ENCODE results near the gene S100A2. TPM values are rescaled to one million over a fixed set of nuclear protein-coding genes. Genes with fewer than 3 reads are reported as not detected.
"Not testable (repeated sequence)": the region's sequence is repeated elsewhere in the genome, so short reads cannot be mapped to it uniquely, and the experiment has no call there.

Gene S100A2
- total RNA-seq, 1 donor from 2014 or later = 24.8 TPM

DNA sequence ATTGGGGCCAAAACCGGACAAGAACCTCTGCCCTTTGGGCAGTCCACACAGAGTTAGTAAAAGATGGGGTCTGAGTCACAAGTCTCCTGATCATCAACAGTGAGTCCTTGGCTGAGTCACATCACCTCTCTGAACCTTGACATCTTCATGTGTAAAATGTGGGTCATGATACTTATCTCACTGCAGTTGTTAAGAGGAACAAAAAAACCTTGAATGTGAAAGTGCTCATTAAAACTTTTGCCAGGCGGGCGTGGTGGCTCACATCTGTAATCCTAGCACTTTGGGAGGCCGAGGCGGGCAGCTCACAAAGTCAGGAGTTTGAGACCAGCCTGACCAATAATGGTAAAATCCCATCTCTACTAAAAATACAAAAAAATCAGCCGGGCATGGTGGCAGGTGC, 31.6 kb upstream of the S100A2 start:
- TF ChIP-seq, protein P1, sequence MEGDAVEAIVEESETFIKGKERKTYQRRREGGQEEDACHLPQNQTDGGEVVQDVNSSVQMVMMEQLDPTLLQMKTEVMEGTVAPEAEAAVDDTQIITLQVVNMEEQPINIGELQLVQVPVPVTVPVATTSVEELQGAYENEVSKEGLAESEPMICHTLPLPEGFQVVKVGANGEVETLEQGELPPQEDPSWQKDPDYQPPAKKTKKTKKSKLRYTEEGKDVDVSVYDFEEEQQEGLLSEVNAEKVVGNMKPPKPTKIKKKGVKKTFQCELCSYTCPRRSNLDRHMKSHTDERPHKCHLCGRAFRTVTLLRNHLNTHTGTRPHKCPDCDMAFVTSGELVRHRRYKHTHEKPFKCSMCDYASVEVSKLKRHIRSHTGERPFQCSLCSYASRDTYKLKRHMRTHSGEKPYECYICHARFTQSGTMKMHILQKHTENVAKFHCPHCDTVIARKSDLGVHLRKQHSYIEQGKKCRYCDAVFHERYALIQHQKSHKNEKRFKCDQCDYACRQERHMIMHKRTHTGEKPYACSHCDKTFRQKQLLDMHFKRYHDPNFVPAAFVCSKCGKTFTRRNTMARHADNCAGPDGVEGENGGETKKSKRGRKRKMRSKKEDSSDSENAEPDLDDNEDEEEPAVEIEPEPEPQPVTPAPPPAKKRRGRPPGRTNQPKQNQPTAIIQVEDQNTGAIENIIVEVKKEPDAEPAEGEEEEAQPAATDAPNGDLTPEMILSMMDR (conservative IDR thresholded peaks at IDR 0.05; ENCODE audit: low read depth, low read length) = no peak
- H3K4me3 ChIP-seq (ENCODE audit: low read depth, low read length) = no peak overlapping the region
- DNase-seq (ENCODE audit: low read depth) = peak; percentile 64

DNA sequence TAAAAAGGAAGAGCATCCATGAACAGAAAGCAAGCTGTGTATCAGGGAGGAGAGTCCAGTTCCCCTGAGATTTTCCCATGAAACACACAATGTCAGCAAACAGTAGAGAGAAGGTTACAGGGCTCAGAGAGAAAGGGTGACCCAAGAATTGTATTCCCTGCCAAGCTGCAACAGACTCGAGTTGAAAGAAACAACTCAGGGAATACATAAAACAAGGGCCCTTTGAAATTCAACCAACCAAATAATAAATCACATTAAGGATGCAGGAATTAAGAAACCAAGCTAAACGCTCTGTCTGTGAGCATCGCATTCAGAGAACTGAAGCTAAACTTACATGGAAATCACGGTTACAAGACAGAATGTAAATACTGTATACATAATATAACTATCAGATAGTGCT, 27.1 kb upstream of the S100A2 start:
- no peak overlapping the region for H3K4me3 ChIP-seq (ENCODE audit: low read depth, low read length)
- no peak for DNase-seq (ENCODE audit: low read depth)
- TF ChIP-seq, protein P1 (conservative IDR thresholded peaks at IDR 0.05; ENCODE audit: low read depth, low read length) = no peak

DNA sequence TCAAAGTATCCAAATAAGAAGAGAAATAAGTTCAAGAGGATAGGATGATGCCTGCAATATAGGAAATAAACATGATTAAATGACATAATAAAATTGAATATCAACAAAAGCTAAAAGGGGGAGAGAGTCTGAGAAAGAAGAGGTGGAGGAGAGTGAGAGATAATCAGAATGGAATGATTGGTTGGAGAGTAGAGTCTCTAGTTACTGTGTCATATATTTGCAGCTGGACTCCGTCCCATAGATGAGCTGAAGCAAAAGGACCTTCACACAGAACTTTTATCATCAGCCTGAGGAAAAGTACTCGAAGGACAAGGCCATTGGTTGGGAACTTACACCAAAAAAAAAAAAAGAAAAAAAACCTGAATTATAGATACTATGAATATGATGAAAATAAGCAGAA, 22.8 kb upstream of the S100A2 start:
- TF ChIP-seq, protein P1 (conservative IDR thresholded peaks at IDR 0.05; ENCODE audit: low read depth, low read length) = no peak
- DNase-seq (ENCODE audit: low read depth) = no peak
- H3K4me3 ChIP-seq (ENCODE audit: low read depth, low read length) = no peak overlapping the region

DNA sequence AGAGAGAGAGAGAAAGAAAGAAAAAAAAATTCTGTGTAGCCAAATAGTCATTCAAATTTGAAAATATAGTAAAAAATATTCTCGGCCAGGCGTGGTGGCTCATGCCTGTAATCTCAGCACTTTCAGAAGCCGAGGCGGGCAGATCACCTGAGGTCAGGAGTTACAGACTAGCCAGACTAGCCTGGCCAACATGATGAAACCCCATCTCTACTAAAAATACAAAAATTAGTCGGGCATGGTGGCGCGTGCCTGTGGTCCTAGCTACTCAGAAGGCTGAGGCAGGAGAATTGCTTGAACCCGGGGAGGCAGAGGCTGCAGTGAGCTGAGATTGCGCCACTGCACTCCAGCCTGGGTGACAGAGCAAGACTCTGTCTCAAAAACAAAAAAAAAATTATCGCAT, 22.4 kb upstream of the S100A2 start:
- DNase-seq (ENCODE audit: low read depth); H3K4me3 ChIP-seq (ENCODE audit: low read depth, low read length): not testable (repeated sequence)

DNA sequence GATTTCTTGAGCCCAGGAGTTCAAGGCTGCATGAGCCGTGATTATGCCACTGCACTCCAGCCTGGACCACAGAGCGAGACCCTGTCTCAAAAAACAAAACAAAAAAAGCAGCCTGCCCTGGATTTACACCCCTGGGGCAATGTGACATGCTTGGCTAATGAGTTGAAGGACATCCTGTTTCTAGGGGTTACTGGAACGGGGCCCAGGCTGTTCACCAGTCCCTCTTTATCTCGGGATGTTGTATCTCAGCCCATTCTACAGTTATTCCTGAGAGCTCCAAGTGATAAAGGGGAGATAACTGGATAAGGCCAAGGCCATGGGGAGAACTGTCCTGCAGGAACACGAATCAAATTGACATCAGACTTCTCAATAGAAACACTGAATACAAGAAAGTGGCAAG, 21.7 kb upstream of the S100A2 start:
- H3K4me3 ChIP-seq (ENCODE audit: low read depth, low read length) = no peak overlapping the region
- TF ChIP-seq, protein P1 (conservative IDR thresholded peaks at IDR 0.05; ENCODE audit: low read depth, low read length) = no peak
- DNase-seq (ENCODE audit: low read depth) = no peak

DNA sequence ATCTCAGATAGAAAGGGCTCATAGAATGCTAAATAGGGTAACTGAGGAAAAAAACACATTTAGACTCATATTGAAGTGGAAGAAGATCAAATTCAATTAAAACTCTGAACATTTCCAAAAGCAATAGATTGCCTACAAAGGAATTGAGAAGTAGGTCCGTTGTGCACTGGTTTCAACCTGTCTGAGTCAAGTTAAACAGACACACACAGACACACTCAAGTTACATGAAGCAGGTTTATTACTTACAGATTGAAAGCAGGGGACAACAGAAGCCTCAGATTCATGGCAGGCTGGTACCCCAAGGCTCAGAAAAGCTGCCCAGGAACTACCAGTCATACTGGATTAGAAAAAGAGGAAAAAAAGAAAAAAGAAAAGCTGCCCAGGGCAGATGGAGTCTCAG, 20.7 kb upstream of the S100A2 start:
- TF ChIP-seq, protein P1 (conservative IDR thresholded peaks at IDR 0.05; ENCODE audit: low read depth, low read length) = no peak
- H3K4me3 ChIP-seq (ENCODE audit: low read depth, low read length) = no peak overlapping the region
- no peak for DNase-seq (ENCODE audit: low read depth)

DNA sequence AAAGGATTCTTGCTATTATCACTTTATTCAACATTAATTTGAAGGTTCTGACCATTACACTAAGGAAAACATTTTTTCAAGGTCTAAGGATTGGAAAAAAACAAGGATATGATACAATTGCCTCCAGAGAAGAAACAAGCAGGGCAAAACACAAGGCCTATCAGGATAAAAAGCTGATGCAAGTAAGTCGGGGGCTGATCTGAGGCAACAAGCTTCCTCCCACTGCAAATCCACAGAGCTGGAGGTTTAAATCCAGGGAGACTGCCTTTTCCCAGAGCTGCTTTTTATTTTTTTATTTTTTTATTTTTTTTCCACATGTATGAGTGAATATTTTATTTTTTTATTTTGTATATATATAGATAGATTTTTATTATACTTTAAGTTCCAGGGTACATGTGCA, 19.4 kb upstream of the S100A2 start:
- DNase-seq (ENCODE audit: low read depth) = no peak
- H3K4me3 ChIP-seq (ENCODE audit: low read depth, low read length) = no peak overlapping the region
- TF ChIP-seq, protein P1 (conservative IDR thresholded peaks at IDR 0.05; ENCODE audit: low read depth, low read length) = no peak

DNA sequence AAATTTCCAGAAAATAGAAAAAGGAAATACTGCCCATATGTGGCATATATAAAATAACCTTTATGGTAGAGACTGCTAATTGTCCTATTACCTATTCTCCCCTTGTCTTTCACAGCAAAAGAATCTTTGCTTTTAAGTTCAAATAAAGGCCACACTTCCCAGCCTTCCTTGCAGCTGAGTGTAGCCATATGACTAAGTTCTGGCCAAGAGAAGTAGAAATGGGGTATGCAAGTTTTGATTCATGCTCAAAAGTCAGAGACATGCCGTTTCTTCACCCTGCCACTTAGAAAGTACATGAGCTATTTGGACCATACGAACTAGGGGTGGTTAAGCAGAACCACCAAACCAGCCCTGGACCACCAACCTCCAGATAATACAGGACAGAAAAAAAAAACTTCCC, 18.3 kb upstream of the S100A2 start:
- no peak overlapping the region for H3K4me3 ChIP-seq (ENCODE audit: low read depth, low read length)
- DNase-seq (ENCODE audit: low read depth) = no peak
- TF ChIP-seq, protein P1 (conservative IDR thresholded peaks at IDR 0.05; ENCODE audit: low read depth, low read length) = no peak

DNA sequence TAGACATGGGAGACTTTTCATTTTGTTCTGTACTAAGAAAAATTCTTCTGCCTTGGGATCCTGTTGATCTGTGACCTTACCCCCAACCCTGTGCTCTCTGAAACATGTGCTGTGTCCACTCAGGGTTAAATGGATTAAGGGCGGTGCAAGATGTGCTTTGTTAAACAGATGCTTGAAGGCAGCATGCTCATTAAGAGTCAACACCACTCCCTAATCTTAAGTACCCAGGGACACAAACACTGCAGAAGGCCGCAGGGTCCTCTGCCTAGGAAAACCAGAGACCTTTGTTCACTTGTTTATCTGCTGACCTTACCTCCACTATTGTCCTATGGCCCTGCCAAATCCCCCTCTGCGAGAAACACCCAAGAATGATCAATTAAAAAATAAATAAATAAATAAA, 17.9 kb upstream of the S100A2 start:
- not testable (repeated sequence) for H3K4me3 ChIP-seq (ENCODE audit: low read depth, low read length)

DNA sequence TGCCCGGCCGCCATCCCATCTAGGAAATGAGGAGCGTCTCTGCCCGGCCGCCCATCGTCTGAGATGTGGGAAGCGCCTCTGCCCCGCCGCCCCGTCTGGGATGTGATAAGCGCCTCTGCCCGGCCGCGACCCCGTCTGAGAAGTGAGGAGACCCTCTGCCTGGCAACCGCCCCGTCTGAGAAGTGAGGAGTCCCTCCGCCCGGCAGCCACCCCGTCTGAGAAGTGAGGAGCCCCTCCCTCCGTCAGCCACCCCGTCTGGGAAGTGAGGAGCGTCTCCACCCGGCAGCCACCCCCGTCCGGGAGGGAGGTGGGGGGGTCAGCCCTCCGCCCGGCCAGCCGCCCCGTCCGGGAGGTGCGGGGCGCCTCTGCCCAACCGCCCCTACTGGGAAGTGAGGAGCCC, 17.2 kb upstream of the S100A2 start:
- not testable (repeated sequence) for H3K4me3 ChIP-seq (ENCODE audit: low read depth, low read length); DNase-seq (ENCODE audit: low read depth)

More for the DNA sequence above, 17.9 kb upstream of the S100A2 start:
- DNase-seq (ENCODE audit: low read depth) = not testable (repeated sequence)
